HepG2 (cell line): Measurements from ENCODE around the gene NCS1. TPM values are rescaled to one million over a fixed set of nuclear protein-coding genes. Genes with fewer than 3 reads are reported as not detected.

Source experiments
- ADNP ChIP-seq: sonication (generic); formaldehyde crosslinking; IDR thresholded peaks from 2 replicates; pipeline ENCODE4 v1.4.0; 2020; ENCODE audit warnings: missing genetic modification reagents
- CTCF ChIP-seq: sonication (generic); formaldehyde crosslinking; IDR thresholded peaks from 2 replicates; pipeline ENCODE4 v1.5.0; 2020; ENCODE audit warnings: mild to moderate bottlenecking, missing genetic modification reagents, moderate library complexity
- NCOR1 ChIP-seq: fragments of 200-600 bp; sonication (generic); IDR thresholded peaks from 2 replicates; pipeline ENCODE4 v1.7.0; 2017; ENCODE audit warnings: antibody characterized with exemption, low read length, borderline replicate concordance
- RBM22 ChIP-seq: fragments of 200-400 bp; formaldehyde crosslinking; optimal IDR thresholded peaks from 2 replicates; pipeline ENCODE3; 2017; ENCODE audit warnings: mild to moderate bottlenecking, low read length, moderate library complexity
- SMARCE1 ChIP-seq: fragments of 450-650 bp; IDR thresholded peaks from 2 replicates; pipeline ENCODE4 v1.6.1; 2017; ENCODE audit warnings: borderline replicate concordance
- SOX13 ChIP-seq, 3 experiments: fragments of 450-650 bp in 1 of 3; sonication (generic) in 1 of 3; formaldehyde crosslinking in 1 of 3; IDR thresholded peaks in 2 of 3; conservative IDR thresholded peaks in 1 of 3; 2 replicates each; pipeline versions ENCODE4 v1.5.0 to v1.6.1; 2016 to 2020; ENCODE audit warnings: antibody characterized with exemption in 1 of 3, mild to moderate bottlenecking in 1 of 3, missing compliant biosample characterization in 1 of 3, missing genetic modification reagents in 1 of 3, moderate library complexity in 1 of 3
- ZBTB4 ChIP-seq: sonication (generic); formaldehyde crosslinking; IDR thresholded peaks from 2 replicates; pipeline ENCODE4 v1.4.0; 2020; ENCODE audit warnings: missing genetic modification reagents, mild to moderate bottlenecking, borderline replicate concordance
- ZNF367 ChIP-seq: sonication (generic); formaldehyde crosslinking; IDR thresholded peaks from 2 replicates; pipeline ENCODE4 v1.4.0; 2020; ENCODE audit warnings: missing genetic modification reagents, borderline replicate concordance
- ZNF674 ChIP-seq: sonication (generic); formaldehyde crosslinking; IDR thresholded peaks from 2 replicates; pipeline ENCODE4 v1.5.0; 2020; ENCODE audit warnings: low read depth, mild to moderate bottlenecking, missing genetic modification reagents
- ZNF773 ChIP-seq: sonication (generic); formaldehyde crosslinking; IDR thresholded peaks from 2 replicates; pipeline ENCODE4 v1.4.0; 2020; ENCODE audit warnings: missing genetic modification reagents, borderline replicate concordance
- polyA plus RNA-seq, 8 experiments: library from polyadenylated mRNA; depleted of rRNA in 3 of 8; stranded (reverse) in 7 of 8; unstranded in 1 of 8; fragments of >200 nt; fragmentation: Illumina TruSeq in 4 of 8; extraction: Trizol in 4 of 8; gene quantifications; 2 replicates each; pipeline versions ENCODE4 v1.2.1 to v1.2.3, GENCODE V29; 2011 to 2016; ENCODE audit warnings: low read depth in 4 of 8, missing spikeins in 1 of 8, mixed read lengths in 1 of 8; ENCODE audit not compliant: insufficient read depth in 1 of 8
- total RNA-seq, 5 experiments: library from RNA; depleted of rRNA; stranded (reverse); fragments of >200 nt; fragmentation: Illumina TruSeq; extraction: Trizol; gene quantifications; 2 replicates each; pipeline ENCODE4 v1.2.3, GENCODE V29; 2016; ENCODE audit warnings: low read depth in 1 of 5

NCS1 gene
- total and polyA plus RNA-seq, 2 of the 13 experiments (the other 11 are each of a cell fraction or from before 2014, with no cell fraction given) = 4.7 to 6.1 TPM

- peak; percentile 92 for TF ChIP-seq CTCF (CRISPR knock-in tag)
- no peak for TF ChIP-seq NCOR1
- TF ChIP-seq SOX13 (IDR thresholded peaks at IDR 0.05) = no peak
- no peak for TF ChIP-seq SOX13 (CRISPR knock-in tag; conservative IDR thresholded peaks at IDR 0.05 in 1 of 2, IDR thresholded peaks at IDR 0.05 in 1 of 2)
- no peak for TF ChIP-seq SMARCE1
- TF ChIP-seq ZNF367 (CRISPR knock-in tag) = no peak
- TF ChIP-seq ZNF674 = no peak
- TF ChIP-seq ADNP (CRISPR knock-in tag) = no peak
- no peak for TF ChIP-seq ZNF773 (CRISPR knock-in tag)
- TF ChIP-seq ZBTB4 = 0 out of 2 replicates have a peak, but pooled peaks have one; percentile 42
- TF ChIP-seq RBM22 = no peak
Observed at GRCh38 chr9:130235558-130236435, 63.6 kb downstream of the NCS1 start (continued).
